Endothelial cell (in vitro differentiated cells): ENCODE data around the gene EZR. TPM values are rescaled to one million over a fixed set of nuclear protein-coding genes. Genes with fewer than 3 reads are reported as not detected.

Experiments
- DNase-seq: peaks from one replicate; pipeline ENCODE4 v3.0.0; 2021; ENCODE audit warnings: low spot score
- H3K27ac Mint-ChIP-seq: one replicate; pipeline ENCODE4 v1.8.0; 2021; ENCODE audit warnings: mixed read lengths, inconsistent platforms; ENCODE audit not compliant: unreplicated experiment
- H3K27me3 Mint-ChIP-seq: one replicate; pipeline ENCODE4 v1.8.0; 2021; ENCODE audit warnings: mild to moderate bottlenecking, moderate library complexity, mixed read lengths, inconsistent platforms; ENCODE audit not compliant: unreplicated experiment
- H3K36me3 Mint-ChIP-seq: one replicate; pipeline ENCODE4 v1.8.0; 2021; ENCODE audit warnings: mild to moderate bottlenecking, low read depth, mixed read lengths, inconsistent platforms; ENCODE audit not compliant: unreplicated experiment
- H3K4me1 Mint-ChIP-seq: one replicate; pipeline ENCODE4 v1.8.0; 2021; ENCODE audit warnings: mild to moderate bottlenecking, mixed read lengths, inconsistent platforms; ENCODE audit not compliant: unreplicated experiment
- H3K4me3 Mint-ChIP-seq: one replicate; pipeline ENCODE4 v1.8.0; 2021; ENCODE audit warnings: mild to moderate bottlenecking, mixed read lengths, inconsistent platforms; ENCODE audit not compliant: unreplicated experiment
- H3K9me3 Mint-ChIP-seq: one replicate; pipeline ENCODE4 v1.8.0; 2021; ENCODE audit warnings: mixed read lengths, inconsistent platforms; ENCODE audit not compliant: unreplicated experiment
- long read RNA-seq: library from polyadenylated mRNA; unstranded; transcript quantifications from one replicate; pipeline ENCODE4 v2.0.0, GENCODE V29; 2020; ENCODE audit not compliant: unreplicated experiment
- total RNA-seq: library from RNA; stranded (reverse); fragmentation: NEBNext Ultra II Directional; extraction: Animal tissue kit (Norgen Biotek cat#: 25700); gene quantifications from one replicate; pipeline ENCODE4 v1.2.1, GENCODE V29; 2021; ENCODE audit not compliant: unreplicated experiment
- TF ChIP-seq, protein P1 (sequence below): fragments of 200-600 bp; sonication (generic); IDR thresholded peaks from one replicate; pipeline ENCODE4 v1.5.0; 2021; ENCODE audit warnings: antibody characterized with exemption; ENCODE audit not compliant: unreplicated experiment

Gene EZR
- total RNA-seq, result 125 TPM
- long read RNA-seq, transcript EZR-201 (13 exons, 3,068 nt), result minor isoform, 20 of 121 reads
- long read RNA-seq, transcript EZR-202 (14 exons, 3,096 nt), result major isoform, 80 of 121 reads
- long read RNA-seq, partial matches to known transcripts, result 10 of 121 reads
- long read RNA-seq, other reads (novel, unspliced or antisense), result 11 of 121 reads

DNA sequence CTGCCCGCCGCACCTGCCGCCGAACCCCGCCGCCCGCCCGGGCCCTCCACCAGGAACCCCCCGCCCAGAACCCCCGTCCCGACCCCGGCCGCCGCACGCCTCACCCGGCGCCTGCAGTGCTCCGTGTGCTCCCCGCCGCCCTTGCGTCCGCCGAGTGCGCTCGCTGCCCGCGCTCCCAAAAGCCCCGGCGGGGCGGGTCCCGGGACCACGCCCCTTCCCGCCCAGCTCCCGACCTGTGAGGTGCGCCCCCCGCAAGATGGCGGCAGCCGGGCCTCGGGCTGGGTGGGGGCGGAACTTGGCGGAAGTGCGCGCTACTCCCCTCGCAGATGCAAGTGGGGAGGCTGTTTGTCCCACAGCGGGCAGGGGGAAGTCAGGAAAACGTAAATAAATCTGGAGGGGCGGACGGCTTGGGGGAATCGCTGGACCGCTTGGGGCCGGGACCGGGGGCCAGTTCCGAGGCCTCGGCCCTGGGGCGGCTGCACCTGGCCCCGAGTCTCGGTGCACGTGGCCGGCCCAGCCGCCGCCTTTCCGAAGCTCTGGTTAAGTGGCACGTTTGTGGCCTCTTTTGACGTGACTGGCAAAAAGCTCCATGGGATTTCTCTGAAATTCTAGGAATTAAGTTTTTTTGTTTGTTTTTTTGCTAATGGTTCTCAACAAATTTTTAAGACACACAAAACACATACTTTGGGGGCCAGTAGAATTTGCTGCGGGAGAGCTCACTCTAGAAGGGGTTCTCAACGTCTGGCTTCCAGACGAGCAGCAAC is at the start of gene EZR:
EZR (minus strand) TSS at position 156 of the 764 bp plus-strand sequence. CDS start 1,275 bp downstream, outside the sequence.
- H3K4me3 Mint-ChIP-seq, result peak within 1 kb of the TSS; percentile 89
- peak; percentile 73 for DNase-seq
- H3K36me3 Mint-ChIP-seq, result peaks cover 21% of the 10 kb centered on the region
- peaks cover 5% of the 10 kb centered on the region for H3K27me3 Mint-ChIP-seq
- no peaks in the 10 kb centered on the region for H3K9me3 Mint-ChIP-seq
- peaks cover 33% of the 10 kb centered on the region for H3K4me1 Mint-ChIP-seq
- TF ChIP-seq, protein P1, sequence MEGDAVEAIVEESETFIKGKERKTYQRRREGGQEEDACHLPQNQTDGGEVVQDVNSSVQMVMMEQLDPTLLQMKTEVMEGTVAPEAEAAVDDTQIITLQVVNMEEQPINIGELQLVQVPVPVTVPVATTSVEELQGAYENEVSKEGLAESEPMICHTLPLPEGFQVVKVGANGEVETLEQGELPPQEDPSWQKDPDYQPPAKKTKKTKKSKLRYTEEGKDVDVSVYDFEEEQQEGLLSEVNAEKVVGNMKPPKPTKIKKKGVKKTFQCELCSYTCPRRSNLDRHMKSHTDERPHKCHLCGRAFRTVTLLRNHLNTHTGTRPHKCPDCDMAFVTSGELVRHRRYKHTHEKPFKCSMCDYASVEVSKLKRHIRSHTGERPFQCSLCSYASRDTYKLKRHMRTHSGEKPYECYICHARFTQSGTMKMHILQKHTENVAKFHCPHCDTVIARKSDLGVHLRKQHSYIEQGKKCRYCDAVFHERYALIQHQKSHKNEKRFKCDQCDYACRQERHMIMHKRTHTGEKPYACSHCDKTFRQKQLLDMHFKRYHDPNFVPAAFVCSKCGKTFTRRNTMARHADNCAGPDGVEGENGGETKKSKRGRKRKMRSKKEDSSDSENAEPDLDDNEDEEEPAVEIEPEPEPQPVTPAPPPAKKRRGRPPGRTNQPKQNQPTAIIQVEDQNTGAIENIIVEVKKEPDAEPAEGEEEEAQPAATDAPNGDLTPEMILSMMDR, result no peak
- peak within 1 kb of the TSS; percentile 79 for H3K27ac Mint-ChIP-seq

DNA sequence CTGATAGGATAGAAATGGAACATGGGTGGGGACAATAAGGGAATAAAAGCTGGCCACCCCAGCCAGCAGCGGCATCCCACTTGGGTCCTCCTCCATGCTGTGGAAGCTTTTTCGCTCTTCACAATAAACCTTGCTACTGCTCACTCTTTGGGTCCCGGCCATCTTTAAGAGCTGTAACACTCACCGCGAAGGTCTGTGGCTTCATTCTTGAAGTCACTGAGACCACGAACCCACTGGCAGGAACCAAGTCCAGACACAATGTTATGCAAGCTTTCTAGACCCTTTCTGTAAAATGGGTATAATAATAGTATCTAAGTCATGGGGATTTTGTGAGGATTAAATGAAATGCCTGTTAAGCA is 48.9 kb upstream of the EZR start:
- Mint-ChIP-seq H3K36me3 (peaks cover 7% of the 10 kb centered on the region), H3K27me3 (peaks cover 14% of the 10 kb centered on the region), H3K9me3 (no peaks in the 10 kb centered on the region), H3K4me3 (no peak overlapping the region), H3K4me1 (peaks cover 9% of the 10 kb centered on the region), H3K27ac (peak overlapping the region; percentile 42)
- no peak for DNase-seq
- TF ChIP-seq, protein P1, result no peak

DNA sequence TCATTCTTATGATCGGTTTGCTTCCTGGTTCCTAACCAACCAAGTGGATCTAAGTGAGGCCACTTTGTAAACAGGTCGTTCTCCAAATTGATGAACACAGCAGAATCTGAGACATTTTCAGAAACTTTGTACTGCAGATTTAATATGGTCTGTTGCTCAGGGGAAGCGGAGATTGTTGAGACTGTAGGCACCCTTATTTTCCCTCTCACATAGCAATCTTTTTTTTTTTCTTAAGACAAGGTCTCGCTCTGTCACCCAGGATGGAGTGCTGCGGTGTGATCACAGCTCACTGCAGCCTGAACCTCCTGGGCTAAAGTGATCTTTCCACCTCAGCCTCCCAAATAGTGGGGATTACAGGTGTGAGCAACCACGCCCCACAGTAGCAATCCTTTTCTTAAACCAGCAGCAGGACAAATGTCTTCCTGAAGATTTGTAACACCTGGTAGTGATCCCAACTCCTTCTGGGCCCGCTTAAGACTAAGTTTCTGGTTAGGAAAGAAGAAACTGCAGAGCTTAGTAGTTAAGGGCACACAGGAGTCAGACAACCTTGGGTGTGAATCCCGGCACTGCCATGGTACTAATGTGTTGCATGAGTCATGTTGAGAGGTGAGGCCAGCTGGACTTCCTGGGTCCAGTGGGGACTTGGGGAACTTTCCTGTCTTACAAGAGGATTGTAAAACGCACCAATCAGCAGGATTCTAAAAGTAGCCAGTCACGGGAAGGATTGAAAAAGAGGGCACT is 48.4 kb upstream of the EZR start:
- Mint-ChIP-seq H3K36me3 (peaks cover 7% of the 10 kb centered on the region), H3K27me3 (peaks cover 14% of the 10 kb centered on the region), H3K27ac (no peak overlapping the region), H3K4me3 (no peak overlapping the region), H3K4me1 (peaks cover 9% of the 10 kb centered on the region), H3K9me3 (no peaks in the 10 kb centered on the region)
- DNase-seq, result no peak
- TF ChIP-seq, protein P1, result no peak

DNA sequence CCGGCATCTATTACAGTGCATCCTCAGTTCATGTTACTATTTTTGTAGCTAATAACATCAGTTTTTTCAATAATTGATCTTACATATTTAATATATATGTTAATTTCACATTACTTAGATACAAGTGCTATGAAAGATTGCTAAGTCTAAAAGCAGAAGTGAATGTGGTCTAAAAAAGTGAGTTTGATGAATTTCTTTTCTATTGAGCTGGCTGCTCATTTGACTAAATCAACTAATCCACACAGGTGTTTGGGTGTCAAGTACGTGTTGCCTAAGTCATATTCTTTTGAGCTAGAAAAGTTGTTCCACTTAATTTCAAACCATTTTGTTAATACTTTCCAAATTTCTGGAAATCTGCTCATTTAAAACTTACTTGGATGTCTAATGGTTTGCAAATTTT is 46.6 kb upstream of the EZR start:
- Mint-ChIP-seq H3K36me3 (peaks cover 7% of the 10 kb centered on the region), H3K27me3 (peaks cover 14% of the 10 kb centered on the region), H3K27ac (no peak overlapping the region), H3K9me3 (no peaks in the 10 kb centered on the region), H3K4me3 (no peak overlapping the region), H3K4me1 (peaks cover 9% of the 10 kb centered on the region)
- no peak for DNase-seq
- TF ChIP-seq, protein P1, result no peak
